ENCODE results near the gene JMJD4. TPM values are rescaled to one million over a fixed set of nuclear protein-coding genes. Genes with fewer than 3 reads are reported as not detected.
"Not testable (repeated sequence)": the region's sequence is repeated elsewhere in the genome, so short reads cannot be mapped to it uniquely, and the experiment has no call there.

Gene JMJD4
- total RNA-seq, 3 donors from 2014 or later: 11.7 to 27.2 (median 21.0) TPM

- TF ChIP-seq POLR2AphosphoS5 (IDR thresholded peaks at IDR 0.05) (no peak), CTCF (IDR thresholded peaks at IDR 0.05) (no peak), POLR2A (IDR thresholded peaks at IDR 0.05) (no peak)
- Histone ChIP-seq H3K9me3 (peaks cover 0 to 10% of the 10 kb centered on the region in 2 donors), H3K27me3 (no peaks in the 10 kb centered on the region), H3K4me1 (peaks cover 0 to 12% of the 10 kb centered on the region in 2 donors), H3K36me3 (no peaks in the 10 kb centered on the region), H3K4me3 (no peak overlapping the region), H3K27ac (no peak overlapping the region)
- intact Hi-C loops (cut with DNase I; ENCODE audit: low total_unique reads): no loop called here
- DNase-seq (ENCODE audit: low spot score in 2 of 2): no peak
Observed at GRCh38 chr1:227726318-227726717, 8.8 kb downstream of the JMJD4 start.

GRCh38 chr1:227725046-227725445 lies 10.1 kb downstream of the JMJD4 start:
- Histone ChIP-seq H3K4me3 (no peak overlapping the region), H3K9me3 (peaks cover 5 to 23% of the 10 kb centered on the region in 2 donors), H3K36me3 (no peaks in the 10 kb centered on the region), H3K27ac (no peak overlapping the region), H3K4me1 (peaks cover 0 to 9% of the 10 kb centered on the region in 2 donors), H3K27me3 (no peaks in the 10 kb centered on the region)
- no peak for TF ChIP-seq POLR2AphosphoS5 (IDR thresholded peaks at IDR 0.05)
- intact Hi-C loops (cut with DNase I; ENCODE audit: low total_unique reads): no loop called here
- DNase-seq (ENCODE audit: low spot score in 2 of 2): no peak

GRCh38 chr1:227723474-227723873 lies 11.6 kb downstream of the JMJD4 start:
- H3K27me3 ChIP-seq: no peaks in the 10 kb centered on the region
- intact Hi-C loops (cut with DNase I; ENCODE audit: low total_unique reads): no loop called here
- no peak for TF ChIP-seq CTCF (IDR thresholded peaks at IDR 0.05)
- no peak for TF ChIP-seq POLR2AphosphoS5 (IDR thresholded peaks at IDR 0.05)
- TF ChIP-seq POLR2A (IDR thresholded peaks at IDR 0.05): no peak
- H3K36me3 ChIP-seq: no peaks in the 10 kb centered on the region
- H3K4me3 ChIP-seq: no peak overlapping the region
- peaks cover 0 to 5% of the 10 kb centered on the region in 2 donors for H3K4me1 ChIP-seq
- no peak for DNase-seq (ENCODE audit: low spot score in 2 of 2)
- H3K27ac ChIP-seq: no peak overlapping the region
- H3K9me3 ChIP-seq: peaks cover 20 to 38% of the 10 kb centered on the region in 2 donors

GRCh38 chr1:227718932-227719331 lies 16.2 kb downstream of the JMJD4 start:
- H3K27me3 ChIP-seq: no peaks in the 10 kb centered on the region
- intact Hi-C loops (cut with DNase I; ENCODE audit: low total_unique reads): no loop called here
- no peak for DNase-seq (ENCODE audit: low spot score in 2 of 2)
- TF ChIP-seq POLR2AphosphoS5 (IDR thresholded peaks at IDR 0.05): no peak
- TF ChIP-seq CTCF (IDR thresholded peaks at IDR 0.05): no peak
- TF ChIP-seq POLR2A (IDR thresholded peaks at IDR 0.05): no peak
- no peak overlapping the region for H3K4me3 ChIP-seq
- no peak overlapping the region for H3K27ac ChIP-seq
- no peaks in the 10 kb centered on the region for H3K36me3 ChIP-seq
- no peaks in the 10 kb centered on the region for H3K4me1 ChIP-seq
- peaks cover 34 to 80% of the 10 kb centered on the region in 2 donors for H3K9me3 ChIP-seq

- DNase-seq (ENCODE audit: low spot score in 2 of 2): no peak
- TF ChIP-seq CTCF (IDR thresholded peaks at IDR 0.05) (no peak), POLR2AphosphoS5 (IDR thresholded peaks at IDR 0.05) (no peak), POLR2A (IDR thresholded peaks at IDR 0.05) (no peak)
- no peaks in the 10 kb centered on the region for H3K36me3 ChIP-seq
- intact Hi-C loops (cut with DNase I; ENCODE audit: low total_unique reads): no loop called here
- no peak overlapping the region for H3K27ac ChIP-seq
- H3K4me1 ChIP-seq: no peaks in the 10 kb centered on the region
- peaks cover 23 to 52% of the 10 kb centered on the region in 2 donors for H3K9me3 ChIP-seq
- no peaks in the 10 kb centered on the region for H3K27me3 ChIP-seq
- no peak overlapping the region for H3K4me3 ChIP-seq
Observed at GRCh38 chr1:227712648-227713047, 22.5 kb downstream of the JMJD4 start.

GRCh38 chr1:227710474-227710873 lies 24.6 kb downstream of the JMJD4 start:
- H3K4me3 ChIP-seq; H3K36me3 ChIP-seq; DNase-seq (ENCODE audit: low spot score in 2 of 2); H3K27ac ChIP-seq; H3K27me3 ChIP-seq; H3K4me1 ChIP-seq; intact Hi-C loops (cut with DNase I; ENCODE audit: low total_unique reads): not testable (repeated sequence)
- peaks cover 16 to 33% of the 10 kb centered on the region in 2 donors for H3K9me3 ChIP-seq
